Stomach (tissue), 4 donors: ENCODE measurements around the gene HYAL2.

ENCODE experiments used
- CTCF ChIP-seq, 7 experiments: fragments of 450-650 bp in 4 of 7; fragments of 200-600 bp in 3 of 7; sonication (generic) in 3 of 7; IDR thresholded peaks; one replicate each; pipeline ENCODE4 v1.5.1; 2016 to 2019; ENCODE audit warnings: antibody characterized with exemption in 7 of 7, control low read depth in 2 of 7, mild to moderate bottlenecking in 1 of 7
- POLR2A ChIP-seq, 4 donors: fragments of 450-650 bp; IDR thresholded peaks; one replicate each; pipeline ENCODE4 v1.6.1; 2016; ENCODE audit warnings: antibody characterized with exemption in 4 of 4, control low read depth in 2 of 4, mild to moderate bottlenecking in 1 of 4, moderate library complexity in 1 of 4

GRCh38 chr3:50339485-50340146 is 17.1 kb upstream of the HYAL2 start:
- TF ChIP-seq CTCF (IDR thresholded peaks at IDR 0.05) (no peak), POLR2A (IDR thresholded peaks at IDR 0.05) (no peak)
